Stimulated activated CD8-positive, alpha-beta memory T cell treated with anti-CD3 and anti-CD28 coated beads, Interleukin-7, amount 100 ng/mL, for 1 hour (primary cell): ENCODE results near the gene EME2.
A peak's percentile ranks its signal among the peaks of the same experiment; 100 is the strongest.

Experiments used
- DNase-seq, 2 donors: peaks; one replicate each; pipeline ENCODE4 v3.0.0-alpha.2; 2020; ENCODE audit warnings: low read depth in 2 of 2

The EME2 gene

DNA sequence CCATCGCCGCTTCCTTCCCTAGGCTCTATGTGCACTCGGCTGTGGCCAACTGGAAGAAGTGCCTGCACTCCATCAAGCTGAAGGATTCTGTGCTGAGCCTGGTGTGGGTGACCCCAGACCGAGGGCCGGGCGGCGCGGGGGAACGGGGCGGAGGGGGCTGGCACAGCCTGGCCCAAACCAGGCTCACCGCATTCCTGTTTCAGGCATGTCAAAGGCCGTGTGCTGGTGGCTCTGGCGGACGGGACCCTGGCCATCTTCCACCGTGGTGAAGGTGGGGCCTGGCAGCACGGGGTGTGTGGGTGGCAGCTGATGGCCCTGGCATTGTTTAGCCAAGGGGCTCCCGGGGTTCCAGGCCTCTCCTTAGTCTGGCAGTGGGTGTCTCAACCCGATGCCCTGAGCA lies 5.9 kb upstream of the EME2 start:
- no peak for DNase-seq

DNA sequence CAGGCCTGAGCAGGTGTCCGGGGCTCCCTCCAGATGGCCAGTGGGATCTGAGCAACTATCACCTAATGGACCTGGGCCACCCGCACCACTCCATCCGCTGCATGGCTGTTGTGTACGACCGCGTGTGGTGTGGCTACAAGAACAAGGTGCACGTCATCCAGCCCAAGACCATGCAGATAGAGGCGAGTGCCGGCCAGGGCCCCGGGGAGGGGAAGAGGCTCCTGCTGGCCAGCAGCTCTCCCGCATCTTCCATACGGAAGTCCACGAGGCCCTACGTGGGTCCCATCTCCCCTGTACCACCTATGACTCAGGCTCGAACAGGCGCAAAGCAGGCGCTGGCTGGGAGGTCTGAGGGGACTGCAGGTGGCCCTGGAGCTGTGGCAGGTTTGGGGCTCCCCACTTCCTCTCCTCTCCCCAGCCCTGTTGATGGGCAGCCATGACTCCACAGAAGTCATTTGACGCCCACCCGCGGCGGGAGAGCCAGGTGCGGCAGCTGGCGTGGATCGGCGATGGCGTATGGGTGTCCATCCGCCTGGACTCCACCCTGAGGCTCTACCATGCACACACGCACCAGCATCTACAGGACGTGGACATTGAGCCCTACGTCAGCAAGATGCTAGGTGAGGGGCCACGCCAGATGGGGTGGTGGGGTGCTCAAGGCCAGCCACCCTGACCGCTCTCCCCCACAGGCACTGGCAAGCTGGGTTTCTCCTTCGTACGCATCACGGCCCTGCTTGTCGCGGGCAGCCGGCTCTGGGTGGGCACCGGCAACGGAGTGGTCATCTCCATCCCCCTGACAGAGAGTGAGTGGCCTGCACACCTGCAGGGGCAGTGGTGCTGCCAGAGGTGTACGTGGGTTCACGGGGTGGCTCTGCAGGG lies 5.3 kb upstream of the EME2 start:
- no peak for DNase-seq

DNA sequence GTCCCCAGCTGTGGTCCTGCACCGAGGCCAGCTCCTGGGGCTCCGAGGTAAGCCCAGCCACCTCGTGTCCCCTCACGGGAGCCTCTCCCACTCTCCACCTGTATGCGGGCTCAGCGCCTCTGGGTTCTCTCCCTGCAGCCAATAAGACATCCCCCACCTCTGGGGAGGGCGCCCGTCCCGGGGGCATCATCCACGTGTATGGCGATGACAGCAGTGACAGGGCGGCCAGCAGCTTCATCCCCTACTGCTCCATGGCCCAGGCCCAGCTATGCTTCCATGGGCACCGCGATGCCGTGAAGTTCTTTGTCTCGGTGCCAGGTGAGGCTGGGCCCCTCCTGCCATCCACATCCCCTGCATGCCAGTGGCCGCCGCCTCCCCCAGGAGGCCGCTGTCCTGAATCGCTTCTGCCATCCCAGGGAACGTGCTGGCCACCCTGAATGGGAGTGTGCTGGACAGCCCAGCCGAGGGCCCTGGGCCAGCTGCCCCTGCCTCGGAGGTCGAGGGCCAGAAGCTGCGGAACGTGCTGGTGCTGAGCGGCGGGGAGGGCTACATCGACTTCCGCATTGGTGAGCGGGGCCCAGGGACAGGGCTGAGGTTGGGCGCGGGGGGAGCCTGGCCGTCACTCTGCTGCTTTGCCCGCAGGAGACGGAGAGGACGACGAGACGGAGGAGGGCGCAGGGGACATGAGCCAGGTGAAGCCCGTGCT lies 4.4 kb upstream of the EME2 start:
- no peak for DNase-seq

DNA sequence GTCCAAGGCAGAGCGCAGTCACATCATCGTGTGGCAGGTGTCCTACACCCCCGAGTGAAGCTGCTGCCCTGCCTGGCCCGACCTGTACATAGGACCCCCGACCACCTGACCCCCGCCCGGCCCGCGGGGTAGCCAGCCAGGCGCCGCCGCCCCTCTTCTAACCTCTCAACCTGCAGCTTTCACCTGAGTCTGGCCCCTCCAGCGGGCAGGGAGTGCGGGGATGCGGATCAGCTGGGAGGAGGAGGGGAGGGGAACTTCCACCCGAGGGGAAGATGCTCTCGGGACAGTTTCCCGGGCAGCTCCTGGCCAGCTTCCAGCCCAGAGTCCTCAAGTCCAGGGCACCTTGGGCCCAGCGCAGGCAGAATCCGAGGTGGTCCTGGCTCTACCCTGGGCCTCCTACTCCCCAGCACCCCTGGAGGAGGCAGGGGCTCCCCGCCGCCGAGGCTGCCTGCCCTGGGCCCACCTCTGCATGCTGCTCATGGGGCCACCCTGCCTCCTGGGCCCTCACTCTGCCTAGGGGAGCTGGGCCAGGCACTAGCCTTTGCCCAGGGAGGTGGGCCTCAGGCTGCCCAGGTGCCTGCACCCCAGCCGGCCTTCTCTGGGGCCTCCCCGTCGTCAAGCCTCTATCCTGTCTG lies 3.7 kb upstream of the EME2 start:
- no peak for DNase-seq

DNA sequence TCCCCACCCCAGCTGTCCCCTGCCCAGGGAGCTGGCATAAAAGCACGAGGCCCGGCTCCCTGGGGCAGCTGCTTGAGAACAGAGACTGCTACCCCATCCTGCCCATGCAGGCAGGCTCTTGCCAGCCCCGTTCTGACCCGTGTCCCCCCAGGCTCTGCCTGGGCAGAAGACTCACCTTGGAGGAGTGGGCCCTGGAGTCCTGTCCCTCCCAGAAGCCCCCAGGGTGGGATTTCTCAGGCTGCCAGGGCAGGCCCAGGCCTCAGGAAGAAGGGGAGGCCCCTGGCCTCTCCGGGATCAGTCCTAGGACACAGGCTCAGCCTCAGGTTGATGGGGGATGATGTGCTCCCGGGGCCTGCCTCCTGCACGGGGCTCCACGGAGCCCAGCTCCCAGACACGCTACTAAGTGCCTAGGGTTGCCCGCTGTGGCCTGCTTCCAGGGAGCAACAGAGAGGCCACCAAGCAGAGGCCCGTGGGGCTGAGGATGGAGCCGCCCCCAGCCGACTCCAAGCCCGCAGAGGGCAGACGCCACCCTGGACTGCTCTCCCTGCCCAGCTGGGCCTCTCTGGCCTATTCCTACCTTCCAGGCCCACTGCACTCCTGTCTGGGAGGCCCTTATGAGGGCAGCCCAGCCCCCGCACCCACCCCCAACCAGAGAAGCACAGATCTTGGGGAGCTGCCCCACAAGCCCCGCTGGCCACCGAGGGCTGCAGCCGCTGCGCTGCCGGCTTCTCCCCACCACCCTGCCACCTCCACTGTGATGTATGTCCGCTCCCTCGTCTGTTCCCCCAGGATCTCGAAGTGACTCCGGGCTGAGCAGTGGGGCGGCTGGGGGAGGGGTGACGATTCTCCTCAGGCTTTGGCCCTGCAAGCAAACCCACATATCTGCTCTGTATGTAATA lies 3.0 kb upstream of the EME2 start:
- DNase-seq, result no peak

DNA sequence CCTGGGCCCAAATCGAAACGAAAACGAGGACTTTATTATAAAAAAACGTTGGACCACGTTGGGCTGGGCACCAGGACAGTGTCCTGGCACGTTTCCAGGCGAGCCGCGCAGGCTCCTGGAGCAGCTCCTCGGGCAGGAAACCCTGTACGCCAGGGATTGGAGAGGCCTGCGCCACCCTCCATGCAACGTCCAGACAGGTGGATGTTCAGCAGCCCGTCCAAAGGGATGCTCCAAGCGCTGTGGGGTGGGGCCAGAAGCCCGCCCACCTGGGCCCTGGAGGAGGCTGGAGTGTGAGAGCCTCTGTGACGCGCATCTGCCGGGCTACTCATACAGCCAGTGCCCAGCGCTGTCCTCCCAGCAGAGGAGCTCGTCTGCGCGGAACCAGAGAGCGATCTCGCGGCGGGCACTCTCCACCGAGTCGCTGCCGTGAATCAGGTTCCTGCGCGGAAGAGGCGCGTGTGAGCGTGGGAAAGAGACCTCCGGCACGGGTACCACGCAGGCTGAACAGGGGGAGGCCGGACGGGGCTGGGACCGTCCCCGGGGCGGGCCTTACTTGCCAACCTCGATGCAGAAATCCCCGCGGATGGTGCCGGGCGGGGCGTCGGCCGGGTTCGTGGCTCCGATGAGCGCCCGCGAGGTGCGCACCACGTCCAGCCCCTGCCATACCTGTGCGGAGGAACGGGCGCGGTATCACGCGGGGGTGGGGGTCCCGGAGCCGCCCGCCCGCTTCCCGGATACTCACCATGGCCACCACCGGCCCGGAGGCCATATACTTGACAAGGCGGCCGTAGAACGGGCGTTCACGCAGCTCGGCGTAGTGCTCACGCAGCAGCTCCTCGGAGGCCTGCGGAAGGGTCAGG lies 2.1 kb upstream of the EME2 start:
- DNase-seq, result no peak

DNA sequence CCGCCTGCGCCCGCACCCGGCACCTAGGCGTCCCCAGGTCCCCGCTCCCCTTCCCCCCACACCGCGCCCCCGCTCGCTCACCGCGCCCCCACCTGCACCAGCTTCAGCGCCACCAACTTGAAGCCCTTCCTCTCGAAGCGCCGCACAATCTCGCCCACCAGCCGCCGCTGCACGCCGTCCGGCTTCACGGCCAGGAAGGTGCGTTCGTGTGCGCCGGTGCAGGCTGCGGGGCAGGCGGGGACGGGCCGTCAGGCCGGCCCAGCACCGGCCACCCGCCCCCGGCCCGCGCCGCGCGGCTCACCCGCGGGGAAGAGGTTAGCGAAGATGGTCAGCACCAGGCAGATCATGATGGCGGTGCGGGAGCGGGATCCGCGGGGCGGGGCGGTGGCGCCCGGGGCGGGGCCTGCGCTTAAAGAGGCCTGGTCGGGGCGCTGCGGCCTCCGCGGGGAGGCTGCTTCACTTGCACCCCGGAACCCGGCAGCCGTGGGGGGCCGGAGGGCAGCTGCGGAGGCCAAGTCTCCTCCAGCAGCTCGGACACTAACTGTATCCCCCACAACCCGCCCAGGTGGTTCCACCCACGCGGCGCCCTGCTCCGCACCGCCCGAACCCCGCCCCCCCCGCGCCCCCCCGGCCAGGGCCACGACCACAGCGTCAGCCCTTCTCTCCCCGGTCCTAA lies 1.3 kb upstream of the EME2 start, which contains the start of gene NME3:
Gene NME3, minus strand, starts transcription at position 356 of the 676 bp plus-strand sequence. Its CDS starts 9 bp downstream, at position 347.
- peak; percentile 53 to 60 for DNase-seq

DNA sequence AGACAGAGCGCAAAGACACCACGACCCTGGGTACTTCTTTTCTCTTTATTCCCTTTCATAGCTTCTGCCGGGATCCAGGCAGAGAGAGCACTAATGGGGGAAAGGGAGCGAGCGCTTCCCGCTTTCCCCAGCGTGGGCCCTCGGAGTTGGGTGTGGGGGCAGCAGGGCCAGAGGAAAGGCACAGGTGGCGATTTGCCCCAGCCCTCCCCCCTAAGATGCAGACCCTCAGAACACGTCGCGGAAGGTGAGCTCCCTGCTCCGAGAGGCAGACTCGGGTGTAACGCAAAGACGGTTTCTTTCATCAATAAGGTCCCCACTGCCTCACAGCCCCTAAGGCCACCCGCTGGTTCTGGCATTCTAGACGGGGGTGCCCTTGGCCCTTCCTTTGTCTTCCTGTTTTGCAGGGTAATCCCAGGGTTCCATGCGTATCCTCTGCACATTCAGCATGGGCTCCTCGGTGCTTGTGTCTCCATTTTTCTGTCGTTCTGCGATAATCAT lies 697 bp upstream of the EME2 start:
- DNase-seq, result no peak

DNA sequence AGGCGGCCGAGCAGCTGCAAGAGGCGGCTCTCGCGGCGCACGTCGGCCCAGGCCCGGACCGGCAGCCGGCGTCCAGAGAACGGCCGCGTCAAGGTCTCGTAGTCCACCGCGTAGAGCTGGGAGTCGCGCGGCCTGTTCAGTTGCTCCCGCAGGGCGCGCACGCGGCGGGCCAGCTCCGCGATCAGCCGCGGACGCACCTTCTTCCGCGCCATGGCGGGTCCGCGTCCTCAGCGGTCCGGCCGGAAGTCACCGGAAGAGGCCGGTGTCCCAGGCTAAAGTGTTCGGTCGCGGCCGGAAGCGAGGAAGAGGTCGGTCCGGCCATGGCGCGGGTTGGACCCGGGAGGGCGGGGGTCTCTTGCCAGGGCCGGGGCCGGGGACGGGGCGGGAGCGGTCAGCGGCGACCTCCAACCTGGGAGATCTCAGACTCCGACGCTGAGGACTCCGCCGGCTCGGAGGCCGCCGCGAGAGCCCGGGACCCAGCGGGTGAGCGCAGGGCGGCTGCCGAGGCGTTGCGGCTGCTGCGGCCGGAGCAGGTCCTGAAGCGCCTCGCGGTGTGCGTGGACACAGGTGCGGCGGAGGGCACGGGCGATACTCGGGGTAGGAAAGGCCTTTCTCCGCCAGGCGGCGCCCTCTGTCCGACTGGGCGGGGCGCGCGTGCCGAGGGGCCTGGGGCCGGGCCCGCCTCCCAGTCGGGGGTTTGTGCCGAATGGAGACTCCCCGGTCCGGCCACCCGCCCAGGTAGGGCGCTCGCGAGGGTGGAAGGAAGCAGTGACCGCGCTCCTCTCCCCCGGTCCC lies 495 bp downstream of the EME2 start, which contains the start of gene MRPS34:
Gene MRPS34, minus strand, starts transcription at position 227 of the 795 bp plus-strand sequence. Its CDS starts 15 bp downstream, at position 212.
- DNase-seq, result peak; percentile 55 to 65

DNA sequence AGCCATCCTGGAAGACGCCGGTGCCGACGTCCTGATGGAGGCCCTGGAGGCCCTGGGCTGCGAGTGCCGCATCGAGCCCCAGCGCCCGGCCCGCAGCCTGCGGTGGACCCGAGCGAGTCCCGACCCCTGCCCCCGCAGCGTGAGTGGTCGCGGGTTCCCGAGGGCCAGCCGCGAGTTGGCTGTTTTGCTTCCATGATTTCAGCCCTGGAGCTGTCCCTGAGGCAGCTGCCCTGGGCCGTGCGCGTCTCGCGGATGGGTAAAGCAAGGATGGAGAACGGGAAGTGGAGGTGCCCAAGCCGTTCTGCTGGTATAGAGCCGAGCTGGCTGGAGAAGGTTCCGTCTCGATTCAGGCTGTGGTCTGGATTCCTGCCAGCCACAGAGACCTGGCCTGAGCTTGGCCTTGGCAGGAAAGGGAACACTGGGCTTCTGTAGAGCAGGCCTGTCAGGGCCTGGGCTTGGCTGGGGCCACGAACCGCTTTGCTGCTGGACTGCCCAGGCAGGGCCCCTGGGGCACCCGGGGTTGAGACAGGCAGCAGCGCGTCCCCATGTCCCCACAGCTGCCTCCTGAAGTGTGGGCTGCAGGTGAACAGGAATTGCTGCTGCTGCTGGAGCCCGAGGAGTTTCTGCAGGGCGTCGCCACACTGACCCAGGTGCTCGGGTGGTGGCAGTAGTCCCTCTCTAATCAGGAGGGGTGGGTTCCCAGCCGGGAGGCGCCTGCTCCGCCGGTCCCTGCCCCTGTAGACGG lies 1.3 kb downstream of the EME2 start:
- DNase-seq, result no peak

DNA sequence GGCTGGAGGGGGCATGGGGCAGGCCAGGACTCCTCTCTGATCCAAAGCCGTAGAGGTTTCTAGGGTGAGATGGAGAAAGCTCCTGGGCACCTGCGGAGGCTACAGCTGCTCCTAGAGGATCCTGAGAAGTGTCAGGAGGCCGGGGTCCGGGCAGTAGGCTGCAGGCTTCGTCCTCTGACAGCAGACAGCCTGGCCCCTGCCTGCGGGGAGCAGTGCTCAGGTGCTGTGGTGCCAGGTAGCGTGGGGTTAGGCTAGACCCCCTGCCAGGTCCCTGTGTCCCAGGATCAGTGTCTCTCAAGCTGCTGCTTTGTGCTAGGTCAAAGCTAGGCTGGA lies 1.8 kb downstream of the EME2 start:
- no peak for DNase-seq

DNA sequence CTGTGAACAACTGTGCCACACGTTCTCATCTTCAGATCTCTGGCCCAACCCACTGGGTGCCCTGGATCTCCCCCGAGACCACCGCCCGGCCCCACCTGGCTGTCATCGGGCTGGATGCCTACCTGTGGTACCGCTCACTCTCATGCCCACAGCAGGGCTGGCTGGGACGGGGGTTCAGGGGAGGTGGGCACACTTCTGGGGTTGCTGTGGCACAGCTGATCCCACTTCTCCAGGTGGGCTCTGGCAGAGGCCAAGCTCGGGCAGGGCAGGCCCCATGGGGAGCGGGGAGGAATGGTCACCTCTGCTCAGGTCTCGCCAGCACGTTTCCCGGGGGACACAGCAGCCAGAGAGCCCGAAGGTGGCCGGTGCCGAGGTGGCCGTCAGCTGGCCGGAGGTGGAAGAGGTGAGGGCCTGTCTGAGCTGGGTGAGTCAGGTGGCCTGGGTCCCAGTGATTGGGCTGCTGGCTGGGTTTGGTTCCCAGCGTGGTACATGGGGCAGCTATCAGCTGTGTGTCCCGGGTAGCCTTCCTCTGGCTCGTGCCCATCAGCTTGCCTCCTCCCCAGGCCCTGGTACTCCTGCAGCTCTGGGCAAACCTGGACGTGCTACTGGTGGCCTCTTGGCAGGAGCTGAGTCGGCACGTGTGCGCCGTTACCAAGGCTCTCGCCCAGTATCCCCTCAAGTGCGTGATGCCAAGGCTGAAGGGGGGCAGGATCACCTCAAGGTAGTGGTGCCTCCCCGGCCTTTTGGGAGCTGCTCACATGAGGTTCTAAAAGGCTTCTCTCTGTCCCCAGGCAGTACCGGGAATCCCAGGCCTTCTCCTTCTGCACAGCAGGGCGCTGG lies 2.6 kb downstream of the EME2 start:
- DNase-seq, result no peak

DNA sequence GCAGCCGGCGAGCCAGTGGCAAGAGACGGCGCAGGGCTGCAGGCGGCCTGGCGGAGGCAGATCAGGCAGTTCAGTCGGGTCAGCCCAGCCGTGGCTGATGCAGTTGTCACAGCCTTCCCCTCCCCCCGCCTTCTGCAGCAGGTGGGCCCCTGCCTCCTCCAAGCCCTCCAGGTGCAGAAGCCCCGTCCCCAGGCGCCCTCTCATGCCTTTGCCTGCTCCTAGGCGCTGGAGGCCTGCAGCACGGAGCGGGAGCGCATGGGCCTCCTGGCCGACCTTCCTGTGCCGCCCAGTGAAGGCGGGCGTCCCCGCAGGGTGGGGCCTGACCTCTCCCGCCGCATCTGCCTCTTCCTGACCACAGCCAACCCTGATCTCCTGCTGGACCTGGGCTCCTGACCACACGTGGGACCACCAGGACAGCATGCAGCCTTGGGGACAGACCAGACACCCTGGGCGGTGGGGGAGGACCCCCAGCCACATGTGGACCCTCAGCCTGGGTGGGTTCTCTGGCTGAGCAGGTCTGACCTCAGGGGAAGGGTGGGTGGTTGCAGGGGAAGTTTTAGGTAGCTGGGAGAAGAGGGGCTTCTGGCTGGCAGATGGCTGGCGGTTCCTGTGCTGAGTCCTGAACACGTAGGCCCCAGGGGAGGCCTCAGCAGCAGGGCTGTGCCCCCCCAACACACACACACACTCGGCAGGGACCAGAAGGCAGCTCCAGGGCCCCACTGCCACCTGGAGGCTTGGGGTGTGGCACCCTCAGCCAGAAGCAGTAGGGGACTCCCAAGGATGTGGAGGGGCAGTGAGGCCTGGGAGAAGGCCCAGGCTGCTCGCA lies 3.4 kb downstream of the EME2 start:
- DNase-seq, result no peak

DNA sequence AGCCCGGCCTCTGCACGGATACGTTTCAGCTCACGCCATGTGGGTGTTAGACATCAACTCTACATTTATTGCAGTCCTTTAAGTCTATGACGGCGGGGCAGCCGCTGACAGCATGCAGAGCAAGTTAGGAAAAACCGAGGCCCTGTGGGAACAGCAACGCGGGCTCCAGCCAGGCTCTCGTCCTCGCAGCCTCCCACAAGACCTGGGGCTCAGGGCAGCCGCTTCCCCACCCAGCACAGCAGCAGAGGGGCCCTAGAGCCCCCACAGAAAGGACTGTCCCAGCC lies 4.0 kb downstream of the EME2 start:
- DNase-seq, result no peak

DNA sequence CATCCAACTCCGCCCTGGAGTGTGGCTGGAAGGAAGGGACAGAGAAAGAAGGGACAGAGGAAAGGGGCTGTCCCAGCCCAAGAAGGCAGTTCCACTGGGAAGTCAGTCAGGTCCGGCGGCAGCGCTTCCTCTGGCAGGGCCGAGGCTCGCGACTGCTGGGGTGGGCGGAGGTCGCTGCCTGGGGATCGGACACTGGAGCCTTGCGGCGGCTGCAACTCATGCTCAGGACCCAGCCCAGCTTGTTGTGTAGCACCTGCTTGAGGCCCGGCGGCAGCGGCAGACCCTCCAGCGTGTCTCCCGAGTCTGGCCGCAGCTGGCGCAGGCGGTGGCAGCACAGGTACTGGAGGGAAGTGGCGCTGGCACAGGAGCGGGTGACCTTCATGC lies 4.4 kb downstream of the EME2 start:
- no peak for DNase-seq

DNA sequence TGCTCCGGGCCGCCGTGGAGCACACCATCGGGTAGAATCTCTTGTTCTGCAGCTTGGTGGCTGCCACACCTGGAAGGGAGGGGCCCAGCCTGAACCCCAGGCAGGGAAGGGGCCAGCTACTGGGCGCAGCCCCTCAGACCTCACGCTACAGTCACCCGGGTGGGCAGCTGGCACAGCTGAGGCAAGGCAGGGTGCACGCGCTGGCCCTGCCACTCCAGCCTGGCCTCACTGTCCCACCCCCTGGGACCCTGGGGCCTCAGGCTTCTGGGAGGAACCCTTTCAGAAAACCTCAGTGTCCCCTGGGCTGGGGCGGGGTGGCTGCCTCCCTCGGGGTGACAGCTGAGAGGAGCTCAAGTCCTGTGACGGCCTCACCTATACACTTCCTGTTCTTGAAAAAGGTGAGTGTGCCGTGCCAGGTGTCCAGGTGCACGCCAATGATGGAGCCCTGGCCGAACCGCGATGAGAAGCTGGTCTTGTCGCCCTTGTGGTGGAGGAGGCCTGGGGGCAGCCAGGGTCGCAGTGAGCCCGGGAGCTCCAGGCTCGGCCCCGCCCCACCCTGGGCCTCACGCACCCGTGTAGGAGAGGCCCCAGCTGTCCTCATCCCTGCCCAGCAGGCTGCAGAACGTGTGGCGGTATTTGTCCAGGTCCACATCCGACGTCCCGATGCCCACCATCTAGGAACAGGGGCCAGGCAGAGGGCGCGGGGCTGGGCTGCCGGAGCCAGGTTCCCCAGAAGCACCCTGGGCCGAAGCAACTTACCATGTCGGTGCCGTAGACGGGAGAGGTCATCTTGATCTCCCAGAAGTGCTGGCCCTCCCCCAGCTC lies 5.0 kb downstream of the EME2 start:
- DNase-seq, result no peak
